Inflammatory macrophage (primary cell): ENCODE measurements around the gene ZNF451.
A peak's percentile ranks its signal among the peaks of the same experiment; 100 is the strongest.

ENCODE experiments used
- DNase-seq, 2 donors: peaks; one replicate each; pipeline ENCODE4 v3.0.0-alpha.2; 2020 to 2022

ZNF451 gene

DNA sequence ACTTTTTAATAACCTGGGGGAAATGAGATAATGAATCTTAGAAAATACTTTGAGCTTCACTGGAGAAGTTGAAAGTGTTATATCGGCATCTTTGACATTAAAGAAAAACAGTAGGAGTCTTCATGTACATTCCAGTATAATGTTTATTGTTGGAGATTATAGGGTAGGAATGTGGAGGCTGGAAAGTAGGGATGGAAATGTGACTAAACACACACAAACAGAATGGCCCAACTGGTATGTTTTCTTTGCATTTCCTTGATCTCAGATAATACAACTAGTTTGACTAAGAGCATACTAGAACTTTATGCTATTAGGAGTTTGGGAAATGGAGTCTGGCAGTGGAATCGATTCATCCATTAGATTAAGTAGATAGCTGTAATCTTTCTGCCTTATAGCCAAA, 72.0 kb downstream of the ZNF451 start:
- DNase-seq: no peak

DNA sequence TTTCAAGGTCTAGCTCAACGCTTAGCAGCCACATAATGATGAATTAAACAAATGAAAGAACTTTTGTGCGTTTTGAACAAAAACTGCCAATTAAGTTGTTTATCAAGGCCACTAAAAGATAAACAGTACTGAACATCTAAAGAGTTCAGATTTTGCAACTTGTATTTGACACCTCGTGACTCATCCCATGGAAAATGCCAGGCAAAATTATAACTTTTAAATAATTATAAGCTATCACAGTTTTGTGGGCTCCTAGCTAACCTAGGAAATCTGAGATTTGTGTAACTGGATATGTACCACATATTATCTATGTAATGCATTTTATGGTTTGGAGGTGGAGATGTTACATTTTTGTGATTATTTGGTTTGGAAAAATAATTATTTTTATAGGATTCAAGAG, 72.5 kb downstream of the ZNF451 start:
- DNase-seq: no peak

GRCh38 chr6:57163956-57164355, 74.0 kb downstream of the ZNF451 start:
- no peak for DNase-seq

DNA sequence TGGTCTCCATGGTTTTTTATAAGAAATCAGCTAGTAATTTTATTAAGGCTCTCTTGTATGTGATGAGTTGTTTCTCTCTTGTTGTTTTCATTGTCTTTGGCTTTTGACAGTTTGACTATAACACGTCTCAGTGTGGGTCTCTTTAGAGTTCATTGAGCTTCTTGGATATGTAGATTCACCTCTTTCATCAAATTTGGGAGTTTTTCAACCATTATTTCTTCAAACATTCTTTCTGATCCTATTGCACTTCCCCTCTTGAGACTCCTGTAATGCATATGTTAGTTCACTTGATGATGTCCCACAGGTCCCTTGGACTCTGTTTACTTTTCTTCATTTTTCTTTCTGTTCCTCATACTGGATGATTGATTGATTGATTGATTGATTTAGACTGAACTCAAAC, 75.1 kb downstream of the ZNF451 start:
- DNase-seq: no peak

DNA sequence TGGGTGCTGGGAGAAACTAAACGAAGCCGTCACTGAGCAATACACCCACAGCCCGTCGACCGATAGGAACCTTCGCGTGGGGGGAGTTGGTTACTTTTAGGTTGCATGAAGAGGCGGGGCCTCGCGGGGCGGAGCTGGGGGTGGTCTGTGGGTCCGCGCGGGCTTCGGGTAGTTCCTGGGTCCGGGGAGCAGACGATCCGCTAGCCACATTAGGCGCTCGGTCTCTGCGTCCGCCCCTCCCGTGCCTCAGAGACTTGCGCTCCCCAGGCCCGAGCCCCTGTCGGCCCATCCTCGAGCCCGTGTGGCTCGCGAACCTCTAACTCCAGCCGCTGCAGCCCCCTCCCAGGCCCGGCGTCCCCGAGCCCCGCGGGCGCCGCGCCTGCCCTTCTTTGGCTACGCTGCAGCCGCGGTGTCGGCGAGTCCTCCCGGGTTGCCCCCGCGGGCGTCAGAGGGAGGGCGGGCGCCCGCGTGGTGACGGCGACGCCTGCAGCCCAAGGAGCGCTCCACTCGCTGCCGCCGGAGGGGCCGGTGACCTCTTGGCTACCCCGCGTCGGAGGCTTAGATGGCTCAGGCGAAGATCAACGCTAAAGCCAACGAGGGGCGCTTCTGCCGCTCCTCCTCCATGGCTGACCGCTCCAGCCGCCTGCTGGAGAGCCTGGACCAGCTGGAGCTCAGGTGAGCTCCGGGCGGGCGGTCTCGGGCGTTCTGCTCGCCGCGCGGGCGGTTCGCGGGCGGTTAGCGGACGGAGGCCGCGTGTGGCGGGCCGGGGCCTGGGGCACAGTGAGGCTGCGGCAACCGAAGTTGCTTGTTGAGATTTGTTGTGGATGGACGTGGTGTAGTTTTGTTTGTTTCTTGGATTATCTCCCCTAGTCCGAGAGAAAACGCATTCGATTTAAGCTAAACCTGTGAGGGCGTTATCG, 82.4 kb downstream of the ZNF451 start, which contains the start of gene BAG2:
Gene BAG2, plus strand, starts transcription at position 191 of the 920 bp plus-strand sequence. Its CDS starts 372 bp downstream, at position 563.
- DNase-seq: peak; percentile 83 to 91

- DNase-seq: peak in 1 of 2 donors; percentile 14
Observed at GRCh38 chr6:57173056-57173885, 83.3 kb downstream of the ZNF451 start.

GRCh38 chr6:57173886-57174510, 84.0 kb downstream of the ZNF451 start:
- peak in 1 of 2 donors; percentile 4 for DNase-seq

GRCh38 chr6:57174511-57174907, 84.5 kb downstream of the ZNF451 start:
- no peak for DNase-seq

DNA sequence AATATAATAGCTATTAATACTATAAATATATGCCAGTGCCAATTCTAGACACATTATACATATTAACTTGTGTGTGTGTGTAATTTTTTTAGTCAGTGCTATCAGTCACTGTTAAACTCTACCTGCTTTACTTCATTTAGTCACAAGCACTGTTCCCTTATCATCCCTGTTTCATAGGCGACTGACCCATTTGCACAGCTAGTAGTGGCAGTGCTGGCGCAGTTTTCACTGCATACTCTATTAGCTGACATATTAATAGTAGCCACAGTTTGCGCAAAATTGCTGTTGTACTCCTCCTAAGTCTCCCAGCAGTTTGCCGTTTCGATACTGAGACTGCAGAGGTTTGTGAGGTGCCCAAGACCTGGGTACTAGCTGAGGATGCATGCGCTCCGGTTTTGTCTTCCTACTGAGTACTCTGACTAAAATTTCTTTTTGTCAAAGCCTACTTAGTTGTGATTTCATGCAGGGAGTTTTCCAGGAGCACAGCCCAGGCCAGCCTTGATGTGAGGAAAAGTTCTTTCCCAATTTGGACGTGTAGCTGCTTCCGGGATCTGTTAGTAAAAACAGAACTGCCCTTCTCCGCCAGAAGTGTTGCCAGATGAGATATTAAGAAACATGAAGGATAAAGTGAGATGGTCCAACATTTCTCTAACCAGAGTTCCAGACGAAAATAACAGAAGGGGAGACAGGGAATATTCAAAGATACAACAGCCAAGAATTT, 87.7 kb downstream of the ZNF451 start:
- no peak for DNase-seq

DNA sequence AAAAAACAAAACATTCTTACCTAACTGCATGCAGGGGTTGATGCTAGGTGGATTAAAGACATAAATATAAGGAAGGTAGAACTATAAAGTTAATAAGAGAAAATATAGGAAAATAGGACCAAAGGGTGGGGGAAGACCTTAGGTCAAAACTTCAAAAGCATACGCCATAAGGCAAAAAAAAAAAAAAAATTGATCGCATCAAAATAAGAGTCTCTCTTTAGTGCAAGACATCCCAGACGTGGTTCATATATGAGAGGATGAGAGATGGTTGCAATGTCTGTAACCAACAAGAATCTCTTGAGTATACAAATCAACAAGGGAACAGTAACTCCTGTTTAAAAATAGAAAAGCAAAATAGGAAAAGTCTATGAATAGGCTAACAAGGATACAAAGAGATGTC, 90.6 kb downstream of the ZNF451 start:
- DNase-seq: no peak

- DNase-seq: no peak
Observed at GRCh38 chr6:57182017-57182432, 92.0 kb downstream of the ZNF451 start.

GRCh38 chr6:57183336-57183735, 93.3 kb downstream of the ZNF451 start:
- DNase-seq: no peak

DNA sequence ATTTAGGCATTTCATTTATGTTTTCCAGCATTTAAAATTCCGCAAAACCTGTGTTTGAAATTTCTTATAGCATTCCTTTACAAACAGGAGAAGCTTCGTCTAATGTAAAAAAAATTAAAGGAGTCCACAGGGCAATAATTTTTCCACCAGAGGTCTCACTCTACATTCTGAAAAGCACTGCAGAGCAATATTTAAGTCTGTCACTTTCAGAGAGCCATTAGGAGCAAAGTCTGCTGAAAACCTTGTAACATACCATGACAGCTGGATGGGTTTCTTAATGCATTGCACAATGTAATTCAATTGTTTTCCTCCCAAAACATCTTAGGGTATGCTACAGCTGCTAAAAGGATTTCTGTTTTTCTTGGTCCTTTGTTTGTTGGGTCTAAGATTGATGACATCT, 100.2 kb downstream of the ZNF451 start:
- no peak for DNase-seq

GRCh38 chr6:57193177-57193576, 103.2 kb downstream of the ZNF451 start:
- DNase-seq: no peak

DNA sequence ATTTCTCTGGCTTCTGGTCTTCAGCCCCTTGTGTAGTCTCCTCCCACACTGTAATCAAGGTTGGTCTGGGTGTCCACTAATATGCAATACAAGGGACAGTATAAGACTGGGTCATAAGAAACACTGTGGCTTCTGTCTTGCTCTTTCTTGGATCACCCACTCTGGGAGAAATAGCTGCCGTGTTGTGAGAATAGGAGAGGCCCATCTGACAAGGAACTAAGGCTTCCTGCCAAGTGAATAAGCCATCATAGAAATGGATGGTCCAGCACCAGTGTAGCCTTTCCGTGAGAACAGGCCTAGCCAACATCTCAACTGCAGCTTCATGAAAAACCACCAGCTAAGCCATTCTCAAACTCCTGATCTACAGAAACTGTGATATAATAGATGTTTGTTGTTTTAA, 105.5 kb downstream of the ZNF451 start:
- no peak for DNase-seq

DNA sequence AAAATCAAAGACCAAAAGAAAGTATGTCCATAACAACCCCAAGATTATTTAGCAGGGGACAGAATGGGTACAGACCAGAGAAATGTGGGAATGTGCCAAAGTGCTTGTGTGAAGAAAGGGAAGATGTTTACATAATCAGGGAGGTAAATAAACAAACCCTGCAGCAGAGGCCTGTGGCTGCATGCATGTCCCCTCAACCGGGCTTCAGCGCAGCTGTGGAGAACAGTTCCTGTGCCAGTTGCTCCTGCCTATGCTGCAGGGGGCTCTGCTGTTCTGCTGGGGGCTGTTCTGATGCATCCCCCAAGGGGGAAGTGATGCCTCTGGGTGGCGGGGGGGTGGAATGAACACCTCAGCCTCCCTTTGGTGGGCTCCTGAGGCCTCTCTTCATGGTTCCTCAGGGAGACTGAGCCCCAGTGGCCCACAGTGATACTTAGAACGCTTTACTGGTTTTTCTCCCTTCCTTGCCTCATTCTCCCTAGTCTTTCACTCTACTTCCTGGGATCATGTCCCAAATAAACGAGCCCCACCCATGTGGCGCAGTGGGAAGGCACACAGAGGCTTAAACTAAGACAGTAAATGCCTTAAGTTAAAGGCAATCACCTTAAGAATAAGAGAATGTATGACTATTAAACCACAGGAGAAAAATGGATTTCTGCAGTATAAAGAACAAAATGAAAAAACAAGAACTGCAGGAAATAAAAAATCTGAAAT, 109.1 kb downstream of the ZNF451 start:
- DNase-seq: no peak

DNA sequence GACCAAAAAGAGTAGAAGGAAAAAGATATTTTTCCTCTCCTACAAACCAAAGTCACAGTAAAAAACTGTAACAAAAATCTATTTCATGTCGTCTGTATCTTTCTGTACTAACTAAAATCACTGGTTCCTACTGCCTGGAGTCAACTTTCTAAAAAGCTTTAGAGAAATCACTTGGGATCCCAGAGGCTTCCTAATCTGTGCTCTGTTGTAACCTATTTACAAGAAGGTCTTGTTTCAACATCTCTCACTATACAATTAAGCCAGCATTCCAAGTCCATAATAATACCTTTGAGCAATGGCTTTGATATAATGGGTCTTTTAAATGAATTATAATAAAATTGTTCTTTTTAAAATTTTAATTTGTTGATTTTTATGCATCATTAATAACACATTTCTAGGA, 111.7 kb downstream of the ZNF451 start:
- no peak for DNase-seq

GRCh38 chr6:57205550-57206328, 115.8 kb downstream of the ZNF451 start:
- DNase-seq: no peak

DNA sequence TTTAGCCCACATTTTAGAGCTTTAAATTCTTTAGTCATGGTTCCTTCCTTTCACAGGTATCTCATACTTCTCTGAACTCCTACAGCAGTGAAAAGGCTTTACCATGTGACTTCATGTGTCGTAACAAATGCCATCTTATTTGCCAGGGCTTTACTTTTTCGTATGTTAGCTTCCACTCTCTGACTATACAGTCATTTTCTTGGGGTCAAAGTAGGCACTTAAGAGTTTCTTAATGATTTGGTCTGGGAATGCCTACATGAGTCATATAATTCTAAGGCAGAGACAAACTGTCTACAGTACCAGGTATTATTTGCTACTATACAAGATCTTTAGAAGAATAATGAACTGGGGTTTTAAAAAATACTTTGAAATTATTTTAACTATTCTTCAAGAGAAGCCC, 117.2 kb downstream of the ZNF451 start:
- no peak for DNase-seq

DNA sequence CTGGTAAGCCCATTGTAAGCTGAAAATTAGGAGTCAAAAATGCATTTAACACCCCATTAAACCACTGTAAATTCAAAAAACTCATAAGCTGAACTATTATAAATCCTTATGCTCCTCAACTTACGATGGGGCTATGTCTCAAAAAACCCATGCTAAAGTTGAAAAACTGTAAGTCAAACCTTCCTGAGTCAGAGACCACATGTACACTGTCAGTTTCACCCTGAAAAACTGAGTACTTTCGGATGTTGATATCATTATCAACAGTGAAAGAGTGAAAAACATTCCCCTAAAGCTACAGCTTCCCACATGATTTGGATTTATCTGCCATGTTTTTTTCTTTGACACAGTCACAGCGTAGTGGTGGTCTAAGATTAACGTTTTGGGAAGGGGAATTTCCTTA, 117.9 kb downstream of the ZNF451 start:
- no peak for DNase-seq

DNA sequence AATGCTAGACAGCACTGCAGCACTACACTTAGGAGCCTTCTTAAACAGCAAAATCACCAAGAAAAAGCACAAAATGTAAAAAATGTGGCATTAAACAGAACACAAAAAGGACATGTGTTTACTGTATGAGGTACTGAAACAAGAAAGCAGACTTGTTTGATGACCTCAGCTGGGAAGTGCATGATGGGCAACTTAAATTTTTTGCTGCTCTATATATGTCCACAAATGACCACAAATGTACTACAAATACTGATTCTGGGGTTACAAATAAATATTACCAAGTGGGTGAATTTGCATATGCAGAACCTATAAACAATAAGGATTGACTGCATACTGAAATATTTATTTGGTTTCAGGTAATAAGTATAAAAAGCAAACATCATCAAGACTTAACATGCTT, 119.0 kb downstream of the ZNF451 start:
- no peak for DNase-seq
